GM12892 (cell line): ENCODE data around the gene NCAM1.

Experiments used
- DNase-seq: peaks from one replicate; pipeline ENCODE4 v3.0.0; 2011; ENCODE audit not compliant: insufficient read length
- FAIRE-seq: peaks from 2 replicates; lab custom pipeline; 2011; peaks lifted over from hg19 to GRCh38; lab: Jason Lieb, UNC
- POLR2A ChIP-seq: IDR thresholded peaks from 2 replicates; pipeline ENCODE4 v1.6.1; 2011; ENCODE audit warnings: low read depth, low read length, control low read depth
- POLR2AphosphoS5 ChIP-seq: IDR thresholded peaks from 2 replicates; pipeline ENCODE4 v1.6.1; 2011; ENCODE audit warnings: low read depth, low read length, control low read depth
- TAF1 ChIP-seq: IDR thresholded peaks from 2 replicates; pipeline ENCODE4 v1.6.1; 2011; ENCODE audit warnings: low read depth, mild to moderate bottlenecking, control low read depth, low read length, borderline replicate concordance

The NCAM1 gene

GRCh38 chr11:113242060-113242459 lies 280.8 kb downstream of the NCAM1 start:
- no peak for DNase-seq
- FAIRE-seq = no peak
- no peak for TF ChIP-seq POLR2AphosphoS5
- TF ChIP-seq TAF1 = no peak
- TF ChIP-seq POLR2A = no peak

- DNase-seq (no peak), FAIRE-seq (no peak)
- TF ChIP-seq POLR2AphosphoS5 (no peak), TAF1 (no peak), POLR2A (no peak)
These were observed 281.7 kb downstream of the NCAM1 start for GRCh38 chr11:113242767-113243397.

- no peak for FAIRE-seq
- DNase-seq = no peak
- TF ChIP-seq TAF1 (no peak), POLR2A (no peak), POLR2AphosphoS5 (no peak)
These were observed 282.5 kb downstream of the NCAM1 start for GRCh38 chr11:113243696-113244095.

- DNase-seq (no peak), FAIRE-seq (no peak)
- TF ChIP-seq TAF1 (no peak), POLR2A (no peak), POLR2AphosphoS5 (no peak)
These were observed 284.0 kb downstream of the NCAM1 start for GRCh38 chr11:113245216-113245615.

- no peak for TF ChIP-seq POLR2A
- no peak for TF ChIP-seq POLR2AphosphoS5
- no peak for TF ChIP-seq TAF1
- DNase-seq (no peak), FAIRE-seq (no peak)
These were observed 286.0 kb downstream of the NCAM1 start for GRCh38 chr11:113247221-113247620.

GRCh38 chr11:113247966-113248365 lies 286.7 kb downstream of the NCAM1 start:
- DNase-seq = no peak
- TF ChIP-seq TAF1 (no peak), POLR2AphosphoS5 (no peak), POLR2A (no peak)
- FAIRE-seq = no peak

GRCh38 chr11:113248702-113249490 lies 287.7 kb downstream of the NCAM1 start:
- no peak for FAIRE-seq

GRCh38 chr11:113249491-113249763 lies 288.2 kb downstream of the NCAM1 start:
- TF ChIP-seq POLR2A (no peak), POLR2AphosphoS5 (no peak), TAF1 (no peak)
- DNase-seq (no peak), FAIRE-seq (no peak)

More at GRCh38 chr11:113248702-113249490, 287.7 kb downstream of the NCAM1 start:
- DNase-seq = no peak
- TF ChIP-seq POLR2AphosphoS5 = no peak
- TF ChIP-seq TAF1 = no peak
- no peak for TF ChIP-seq POLR2A

- FAIRE-seq = no peak
- no peak for DNase-seq
These were observed 288.6 kb downstream of the NCAM1 start for GRCh38 chr11:113249786-113250185.

GRCh38 chr11:113251281-113251680 lies 290.1 kb downstream of the NCAM1 start:
- no peak for DNase-seq
- no peak for FAIRE-seq
- TF ChIP-seq POLR2AphosphoS5 (no peak), POLR2A (no peak), TAF1 (no peak)

More at GRCh38 chr11:113249786-113250185, 288.6 kb downstream of the NCAM1 start:
- TF ChIP-seq POLR2A = no peak
- no peak for TF ChIP-seq TAF1
- no peak for TF ChIP-seq POLR2AphosphoS5

GRCh38 chr11:113253406-113253805 lies 292.2 kb downstream of the NCAM1 start:
- FAIRE-seq = no peak
- no peak for TF ChIP-seq TAF1
- no peak for TF ChIP-seq POLR2AphosphoS5
- TF ChIP-seq POLR2A = no peak
- DNase-seq = no peak

- TF ChIP-seq POLR2AphosphoS5 = no peak
- no peak for TF ChIP-seq POLR2A
- no peak for TF ChIP-seq TAF1
- FAIRE-seq (no peak), DNase-seq (no peak)
These were observed 293.9 kb downstream of the NCAM1 start for GRCh38 chr11:113255096-113255495.
